ENCODE measurements around the gene QDPR.
"Not testable (repeated sequence)": the region's sequence is repeated elsewhere in the genome, so short reads cannot be mapped to it uniquely, and the experiment has no call there.

DNA sequence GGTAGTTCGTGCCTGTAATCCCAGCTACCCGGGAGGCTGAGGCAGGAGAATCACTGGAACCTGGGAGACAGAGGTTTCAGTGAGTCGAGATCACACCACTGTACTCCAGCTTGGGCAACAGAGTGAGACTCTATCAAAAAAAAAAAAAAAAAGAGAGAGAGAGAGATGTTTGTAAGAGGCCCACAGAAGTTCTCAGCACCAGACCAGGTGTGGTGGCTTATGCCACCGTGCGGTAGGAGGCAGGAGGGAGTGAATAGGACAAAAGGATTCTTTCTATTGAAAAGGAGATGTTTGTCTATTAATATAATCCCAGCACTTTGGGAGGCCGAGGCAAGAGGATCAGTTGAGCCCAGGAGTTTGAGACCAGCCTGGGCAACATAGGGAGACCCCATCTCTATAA lies 25.2 kb upstream of the QDPR start:
- TF ChIP-seq, protein P1, sequence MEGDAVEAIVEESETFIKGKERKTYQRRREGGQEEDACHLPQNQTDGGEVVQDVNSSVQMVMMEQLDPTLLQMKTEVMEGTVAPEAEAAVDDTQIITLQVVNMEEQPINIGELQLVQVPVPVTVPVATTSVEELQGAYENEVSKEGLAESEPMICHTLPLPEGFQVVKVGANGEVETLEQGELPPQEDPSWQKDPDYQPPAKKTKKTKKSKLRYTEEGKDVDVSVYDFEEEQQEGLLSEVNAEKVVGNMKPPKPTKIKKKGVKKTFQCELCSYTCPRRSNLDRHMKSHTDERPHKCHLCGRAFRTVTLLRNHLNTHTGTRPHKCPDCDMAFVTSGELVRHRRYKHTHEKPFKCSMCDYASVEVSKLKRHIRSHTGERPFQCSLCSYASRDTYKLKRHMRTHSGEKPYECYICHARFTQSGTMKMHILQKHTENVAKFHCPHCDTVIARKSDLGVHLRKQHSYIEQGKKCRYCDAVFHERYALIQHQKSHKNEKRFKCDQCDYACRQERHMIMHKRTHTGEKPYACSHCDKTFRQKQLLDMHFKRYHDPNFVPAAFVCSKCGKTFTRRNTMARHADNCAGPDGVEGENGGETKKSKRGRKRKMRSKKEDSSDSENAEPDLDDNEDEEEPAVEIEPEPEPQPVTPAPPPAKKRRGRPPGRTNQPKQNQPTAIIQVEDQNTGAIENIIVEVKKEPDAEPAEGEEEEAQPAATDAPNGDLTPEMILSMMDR (IDR thresholded peaks at IDR 0.05), result not testable (repeated sequence)
- not testable (repeated sequence) for TF ChIP-seq ZFX (IDR thresholded peaks at IDR 0.05; ENCODE audit: borderline replicate concordance)
